GM23338 (cell line): Measurements from ENCODE around the gene LRMDA. TPM values are rescaled to one million over a fixed set of nuclear protein-coding genes. Genes with fewer than 3 reads are reported as not detected.

Experiments used
- ATAC-seq: fragments of 200-7000 bp; cut with Tn5 transposase; 3 replicates; pipeline ENCODE4 v1.9.1; 2020
- DNase-seq: peaks from one replicate; pipeline ENCODE4 v3.0.0-alpha.2; 2015; ENCODE audit warnings: low spot score
- H2AFZ ChIP-seq: fragments of 200-600 bp; sonication (generic); 2 replicates; pipeline ENCODE4 v1.8.0; 2016; ENCODE audit warnings: antibody characterized with exemption, mild to moderate bottlenecking, moderate library complexity
- H3F3A ChIP-seq: fragments of 200-600 bp; sonication (generic); replicated peaks from 2 replicates; pipeline ENCODE4 v1.8.0; 2017; ENCODE audit warnings: antibody characterized with exemption, mixed run types, low read depth
- H3K27ac ChIP-seq: fragments of 200-600 bp; sonication (generic); 2 replicates; pipeline ENCODE4 v1.6.1; 2016; ENCODE audit warnings: low read depth
- H3K27me3 ChIP-seq: fragments of 200-600 bp; sonication (generic); 2 replicates; pipeline ENCODE4 v1.8.0; 2016; ENCODE audit warnings: mild to moderate bottlenecking, mixed run types, moderate library complexity; ENCODE audit not compliant: insufficient read depth
- H3K36me3 ChIP-seq: fragments of 200-600 bp; sonication (generic); 2 replicates; pipeline ENCODE4 v1.8.0; 2016; ENCODE audit warnings: mild to moderate bottlenecking; ENCODE audit not compliant: insufficient read depth
- H3K4me1 ChIP-seq: fragments of 200-600 bp; sonication (generic); 2 replicates; pipeline ENCODE4 v1.8.0; 2016; ENCODE audit warnings: mild to moderate bottlenecking, moderate library complexity; ENCODE audit not compliant: insufficient read depth
- H3K4me2 ChIP-seq: fragments of 200-600 bp; sonication (generic); 2 replicates; pipeline ENCODE4 v1.7.1; 2017; ENCODE audit warnings: mixed run types
- H3K4me3 ChIP-seq: fragments of 200-600 bp; sonication (generic); 2 replicates; pipeline ENCODE4 v1.6.1; 2016; ENCODE audit warnings: mixed run types
- H3K79me2 ChIP-seq: fragments of 200-600 bp; sonication (generic); replicated peaks from 2 replicates; pipeline ENCODE4 v1.8.0; 2017; ENCODE audit warnings: mild to moderate bottlenecking; ENCODE audit not compliant: insufficient read depth
- H3K9me2 ChIP-seq: fragments of 200-600 bp; sonication (generic); 2 replicates; pipeline ENCODE4 v1.8.0; 2017; ENCODE audit not compliant: insufficient read depth
- H4K20me1 ChIP-seq: fragments of 200-600 bp; sonication (generic); replicated peaks from 2 replicates; pipeline ENCODE4 v1.8.0; 2017; ENCODE audit warnings: mild to moderate bottlenecking; ENCODE audit not compliant: insufficient read depth
- H3K27ac Mint-ChIP-seq: 2 replicates; pipeline ENCODE4 v1.8.0; 2020; ENCODE audit warnings: inconsistent platforms, mild to moderate bottlenecking, moderate library complexity, mixed read lengths
- H3K27me3 Mint-ChIP-seq: 3 replicates; pipeline ENCODE4 v1.8.0; 2022; ENCODE audit warnings: low read depth, mild to moderate bottlenecking, moderate library complexity, mixed read lengths, inconsistent platforms; ENCODE audit not compliant: insufficient read depth, poor library complexity
- H3K36me3 Mint-ChIP-seq: 3 replicates; pipeline ENCODE4 v1.8.0; 2021; ENCODE audit warnings: low read depth, mild to moderate bottlenecking, inconsistent platforms, moderate library complexity, mixed read lengths
- H3K4me1 Mint-ChIP-seq: 3 replicates; pipeline ENCODE4 v1.8.0; 2020; ENCODE audit warnings: mild to moderate bottlenecking, inconsistent platforms, mixed read lengths
- H3K4me3 Mint-ChIP-seq: 3 replicates; pipeline ENCODE4 v1.8.0; 2021; ENCODE audit warnings: moderate library complexity, mild to moderate bottlenecking, inconsistent platforms, mixed read lengths
- H3K9me3 Mint-ChIP-seq: 3 replicates; pipeline ENCODE4 v1.8.0; 2020; ENCODE audit warnings: moderate library complexity, mild to moderate bottlenecking, inconsistent platforms, mixed read lengths
- CREB1 ChIP-seq: fragments of 250-450 bp; sonication (Bioruptor Pico); IDR thresholded peaks from 2 replicates; pipeline ENCODE4 v1.5.0; 2020; ENCODE audit warnings: low read depth, mild to moderate bottlenecking, moderate library complexity
- EZH2 ChIP-seq: fragments of 200-600 bp; sonication (generic); IDR thresholded peaks from one replicate; pipeline ENCODE4 v1.8.0; 2017; ENCODE audit warnings: antibody characterized with exemption, mild to moderate bottlenecking, low read depth; ENCODE audit not compliant: unreplicated experiment
- EZH2phosphoT487 ChIP-seq: fragments of 200-600 bp; sonication (generic); IDR thresholded peaks from one replicate; pipeline ENCODE4 v1.8.1; 2018; ENCODE audit warnings: antibody characterized with exemption; ENCODE audit not compliant: unreplicated experiment
- JUNB ChIP-seq: IDR thresholded peaks from one replicate; pipeline ENCODE4 v1.6.1; 2016; ENCODE audit warnings: antibody characterized with exemption; ENCODE audit not compliant: unreplicated experiment
- NANOG ChIP-seq: IDR thresholded peaks from 2 replicates; pipeline ENCODE4 v1.6.1; 2016; ENCODE audit warnings: antibody characterized with exemption, borderline replicate concordance
- POLR2AphosphoS5 ChIP-seq: IDR thresholded peaks from 2 replicates; pipeline ENCODE4 v1.6.1; 2016; ENCODE audit warnings: antibody characterized with exemption, low read depth
- STAT1 ChIP-seq: IDR thresholded peaks from one replicate; pipeline ENCODE4 v1.6.1; 2016; ENCODE audit warnings: antibody characterized with exemption; ENCODE audit not compliant: unreplicated experiment
- ZNF114 ChIP-seq: fragments of 250-450 bp; sonication (Bioruptor Pico); IDR thresholded peaks from 2 replicates; pipeline ENCODE4 v1.5.0; 2020; ENCODE audit warnings: mild to moderate bottlenecking, moderate library complexity
- ZNF331 ChIP-seq: fragments of 250-450 bp; sonication (Bioruptor Pico); IDR thresholded peaks from 2 replicates; pipeline ENCODE4 v1.5.0; 2020; ENCODE audit warnings: low read depth, mild to moderate bottlenecking, moderate library complexity
- polyA plus RNA-seq: library from polyadenylated mRNA; unstranded; fragments of >200 nt; fragmentation: Nextera tagmentation; extraction: Ambion mirVana; gene quantifications from 2 replicates; pipeline ENCODE4 v1.2.1, GENCODE V29; 2016
- total RNA-seq: library from RNA; depleted of rRNA; stranded (reverse); fragments of >200 nt; shearing (Covaris generic); gene quantifications from 2 replicates; pipeline ENCODE4 v1.2.3, GENCODE V29; 2014
- TF ChIP-seq, protein P1 (sequence below): fragments of 250-450 bp; sonication (Bioruptor Pico); IDR thresholded peaks from 2 replicates; pipeline ENCODE4 v1.5.0; 2020; ENCODE audit warnings: mild to moderate bottlenecking, moderate library complexity
- TF ChIP-seq, protein P2 (sequence below): IDR thresholded peaks from 2 replicates; pipeline ENCODE4 v1.6.1; 2016; ENCODE audit warnings: antibody characterized with exemption
- TF ChIP-seq, protein P3 (sequence below), 2 experiments: fragments of 200-600 bp in 1 of 2; sonication (generic) in 1 of 2; conservative IDR thresholded peaks; 2 replicates each; pipeline versions ENCODE4 v1.5.1 to v1.6.1; 2016 to 2017; ENCODE audit warnings: antibody characterized with exemption in 2 of 2, low read depth in 2 of 2, mild to moderate bottlenecking in 2 of 2, moderate library complexity in 1 of 2
- TF ChIP-seq, protein P4 (sequence below): IDR thresholded peaks from one replicate; pipeline ENCODE4 v1.6.1; 2018; ENCODE audit warnings: antibody characterized with exemption; ENCODE audit not compliant: unreplicated experiment

The LRMDA gene
- total and polyA plus RNA-seq, 2 experiments from 2014 or later = 0.90 to 1.8 TPM

DNA sequence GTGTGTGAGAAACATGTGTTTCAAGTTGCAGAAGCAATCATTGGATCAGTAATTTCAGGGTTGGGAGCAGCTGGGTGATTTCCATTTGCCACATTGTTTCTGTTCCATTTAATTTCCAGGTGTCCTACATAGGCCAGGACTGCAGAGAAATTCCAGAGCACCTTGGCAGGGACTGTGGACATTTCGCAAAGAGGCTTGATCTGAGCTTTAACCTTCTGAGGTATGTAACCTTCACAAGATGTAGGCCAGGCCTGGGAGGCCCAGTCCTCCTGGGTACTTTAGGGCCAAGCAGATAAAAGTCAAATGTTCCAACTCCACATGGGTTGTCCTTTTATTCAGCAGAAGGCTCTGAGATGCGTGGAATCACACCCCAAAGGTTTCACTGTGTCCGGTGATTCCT lies 6.9 kb downstream of the LRMDA start:
- H3K4me2 ChIP-seq = peak overlapping the region; percentile 57; the same call in 1 of the 2 replicates
- H3K4me3 ChIP-seq = no peak overlapping the region
- ATAC-seq (no peak), DNase-seq (no peak)
- H3K4me3 Mint-ChIP-seq = no peak overlapping the region
- no peaks in the 10 kb centered on the region for H3K36me3 ChIP-seq
- H3K27ac Mint-ChIP-seq = no peak overlapping the region
- H4K20me1 ChIP-seq = 0 out of 2 replicates have a peak, but pooled peaks cover 6% of the 10 kb centered on the region
- H3K79me2 ChIP-seq = no peaks in the 10 kb centered on the region
- H3K9me2 ChIP-seq = no peaks in the 10 kb centered on the region
- peaks cover 48% of the 10 kb centered on the region for H3K27me3 Mint-ChIP-seq
- no peaks in the 10 kb centered on the region; the same call in 2 of the 3 replicates for H3K36me3 Mint-ChIP-seq
- H3K4me1 Mint-ChIP-seq = peaks cover 15% of the 10 kb centered on the region; the same call in 2 of the 3 replicates
- no peak for TF ChIP-seq NANOG
- TF ChIP-seq, protein P1, sequence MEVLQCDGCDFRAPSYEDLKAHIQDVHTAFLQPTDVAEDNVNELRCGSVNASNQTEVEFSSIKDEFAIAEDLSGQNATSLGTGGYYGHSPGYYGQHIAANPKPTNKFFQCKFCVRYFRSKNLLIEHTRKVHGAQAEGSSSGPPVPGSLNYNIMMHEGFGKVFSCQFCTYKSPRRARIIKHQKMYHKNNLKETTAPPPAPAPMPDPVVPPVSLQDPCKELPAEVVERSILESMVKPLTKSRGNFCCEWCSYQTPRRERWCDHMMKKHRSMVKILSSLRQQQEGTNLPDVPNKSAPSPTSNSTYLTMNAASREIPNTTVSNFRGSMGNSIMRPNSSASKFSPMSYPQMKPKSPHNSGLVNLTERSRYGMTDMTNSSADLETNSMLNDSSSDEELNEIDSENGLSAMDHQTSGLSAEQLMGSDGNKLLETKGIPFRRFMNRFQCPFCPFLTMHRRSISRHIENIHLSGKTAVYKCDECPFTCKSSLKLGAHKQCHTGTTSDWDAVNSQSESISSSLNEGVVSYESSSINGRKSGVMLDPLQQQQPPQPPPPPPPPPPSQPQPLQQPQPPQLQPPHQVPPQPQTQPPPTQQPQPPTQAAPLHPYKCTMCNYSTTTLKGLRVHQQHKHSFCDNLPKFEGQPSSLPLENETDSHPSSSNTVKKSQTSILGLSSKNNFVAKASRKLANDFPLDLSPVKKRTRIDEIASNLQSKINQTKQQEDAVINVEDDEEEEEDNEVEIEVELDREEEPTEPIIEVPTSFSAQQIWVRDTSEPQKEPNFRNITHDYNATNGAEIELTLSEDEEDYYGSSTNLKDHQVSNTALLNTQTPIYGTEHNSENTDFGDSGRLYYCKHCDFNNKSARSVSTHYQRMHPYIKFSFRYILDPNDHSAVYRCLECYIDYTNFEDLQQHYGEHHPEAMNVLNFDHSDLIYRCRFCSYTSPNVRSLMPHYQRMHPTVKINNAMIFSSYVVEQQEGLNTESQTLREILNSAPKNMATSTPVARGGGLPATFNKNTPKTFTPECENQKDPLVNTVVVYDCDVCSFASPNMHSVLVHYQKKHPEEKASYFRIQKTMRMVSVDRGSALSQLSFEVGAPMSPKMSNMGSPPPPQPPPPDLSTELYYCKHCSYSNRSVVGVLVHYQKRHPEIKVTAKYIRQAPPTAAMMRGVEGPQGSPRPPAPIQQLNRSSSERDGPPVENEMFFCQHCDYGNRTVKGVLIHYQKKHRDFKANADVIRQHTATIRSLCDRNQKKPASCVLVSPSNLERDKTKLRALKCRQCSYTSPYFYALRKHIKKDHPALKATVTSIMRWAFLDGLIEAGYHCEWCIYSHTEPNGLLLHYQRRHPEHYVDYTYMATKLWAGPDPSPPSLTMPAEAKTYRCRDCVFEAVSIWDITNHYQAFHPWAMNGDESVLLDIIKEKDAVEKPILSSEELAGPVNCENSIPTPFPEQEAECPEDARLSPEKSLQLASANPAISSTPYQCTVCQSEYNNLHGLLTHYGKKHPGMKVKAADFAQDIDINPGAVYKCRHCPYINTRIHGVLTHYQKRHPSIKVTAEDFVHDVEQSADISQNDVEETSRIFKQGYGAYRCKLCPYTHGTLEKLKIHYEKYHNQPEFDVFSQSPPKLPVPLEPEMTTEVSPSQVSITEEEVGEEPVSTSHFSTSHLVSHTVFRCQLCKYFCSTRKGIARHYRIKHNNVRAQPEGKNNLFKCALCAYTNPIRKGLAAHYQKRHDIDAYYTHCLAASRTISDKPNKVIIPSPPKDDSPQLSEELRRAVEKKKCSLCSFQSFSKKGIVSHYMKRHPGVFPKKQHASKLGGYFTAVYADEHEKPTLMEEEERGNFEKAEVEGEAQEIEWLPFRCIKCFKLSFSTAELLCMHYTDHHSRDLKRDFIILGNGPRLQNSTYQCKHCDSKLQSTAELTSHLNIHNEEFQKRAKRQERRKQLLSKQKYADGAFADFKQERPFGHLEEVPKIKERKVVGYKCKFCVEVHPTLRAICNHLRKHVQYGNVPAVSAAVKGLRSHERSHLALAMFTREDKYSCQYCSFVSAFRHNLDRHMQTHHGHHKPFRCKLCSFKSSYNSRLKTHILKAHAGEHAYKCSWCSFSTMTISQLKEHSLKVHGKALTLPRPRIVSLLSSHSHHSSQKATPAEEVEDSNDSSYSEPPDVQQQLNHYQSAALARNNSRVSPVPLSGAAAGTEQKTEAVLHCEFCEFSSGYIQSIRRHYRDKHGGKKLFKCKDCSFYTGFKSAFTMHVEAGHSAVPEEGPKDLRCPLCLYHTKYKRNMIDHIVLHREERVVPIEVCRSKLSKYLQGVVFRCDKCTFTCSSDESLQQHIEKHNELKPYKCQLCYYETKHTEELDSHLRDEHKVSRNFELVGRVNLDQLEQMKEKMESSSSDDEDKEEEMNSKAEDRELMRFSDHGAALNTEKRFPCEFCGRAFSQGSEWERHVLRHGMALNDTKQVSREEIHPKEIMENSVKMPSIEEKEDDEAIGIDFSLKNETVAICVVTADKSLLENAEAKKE = no peak
- no peak for TF ChIP-seq EZH2
- TF ChIP-seq, protein P2, sequence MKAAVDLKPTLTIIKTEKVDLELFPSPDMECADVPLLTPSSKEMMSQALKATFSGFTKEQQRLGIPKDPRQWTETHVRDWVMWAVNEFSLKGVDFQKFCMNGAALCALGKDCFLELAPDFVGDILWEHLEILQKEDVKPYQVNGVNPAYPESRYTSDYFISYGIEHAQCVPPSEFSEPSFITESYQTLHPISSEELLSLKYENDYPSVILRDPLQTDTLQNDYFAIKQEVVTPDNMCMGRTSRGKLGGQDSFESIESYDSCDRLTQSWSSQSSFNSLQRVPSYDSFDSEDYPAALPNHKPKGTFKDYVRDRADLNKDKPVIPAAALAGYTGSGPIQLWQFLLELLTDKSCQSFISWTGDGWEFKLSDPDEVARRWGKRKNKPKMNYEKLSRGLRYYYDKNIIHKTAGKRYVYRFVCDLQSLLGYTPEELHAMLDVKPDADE = no peak
- no peak for TF ChIP-seq ZNF331 (CRISPR knock-in tag)
- TF ChIP-seq EZH2phosphoT487 = no peak
- TF ChIP-seq JUNB = no peak
- TF ChIP-seq CREB1 (CRISPR knock-in tag) = no peak
- TF ChIP-seq, protein P3, sequence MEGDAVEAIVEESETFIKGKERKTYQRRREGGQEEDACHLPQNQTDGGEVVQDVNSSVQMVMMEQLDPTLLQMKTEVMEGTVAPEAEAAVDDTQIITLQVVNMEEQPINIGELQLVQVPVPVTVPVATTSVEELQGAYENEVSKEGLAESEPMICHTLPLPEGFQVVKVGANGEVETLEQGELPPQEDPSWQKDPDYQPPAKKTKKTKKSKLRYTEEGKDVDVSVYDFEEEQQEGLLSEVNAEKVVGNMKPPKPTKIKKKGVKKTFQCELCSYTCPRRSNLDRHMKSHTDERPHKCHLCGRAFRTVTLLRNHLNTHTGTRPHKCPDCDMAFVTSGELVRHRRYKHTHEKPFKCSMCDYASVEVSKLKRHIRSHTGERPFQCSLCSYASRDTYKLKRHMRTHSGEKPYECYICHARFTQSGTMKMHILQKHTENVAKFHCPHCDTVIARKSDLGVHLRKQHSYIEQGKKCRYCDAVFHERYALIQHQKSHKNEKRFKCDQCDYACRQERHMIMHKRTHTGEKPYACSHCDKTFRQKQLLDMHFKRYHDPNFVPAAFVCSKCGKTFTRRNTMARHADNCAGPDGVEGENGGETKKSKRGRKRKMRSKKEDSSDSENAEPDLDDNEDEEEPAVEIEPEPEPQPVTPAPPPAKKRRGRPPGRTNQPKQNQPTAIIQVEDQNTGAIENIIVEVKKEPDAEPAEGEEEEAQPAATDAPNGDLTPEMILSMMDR (conservative IDR thresholded peaks at IDR 0.05; ENCODE audit: low read depth in 2 of 2) = no peak
- TF ChIP-seq POLR2AphosphoS5 = no peak
- TF ChIP-seq, protein P4, sequence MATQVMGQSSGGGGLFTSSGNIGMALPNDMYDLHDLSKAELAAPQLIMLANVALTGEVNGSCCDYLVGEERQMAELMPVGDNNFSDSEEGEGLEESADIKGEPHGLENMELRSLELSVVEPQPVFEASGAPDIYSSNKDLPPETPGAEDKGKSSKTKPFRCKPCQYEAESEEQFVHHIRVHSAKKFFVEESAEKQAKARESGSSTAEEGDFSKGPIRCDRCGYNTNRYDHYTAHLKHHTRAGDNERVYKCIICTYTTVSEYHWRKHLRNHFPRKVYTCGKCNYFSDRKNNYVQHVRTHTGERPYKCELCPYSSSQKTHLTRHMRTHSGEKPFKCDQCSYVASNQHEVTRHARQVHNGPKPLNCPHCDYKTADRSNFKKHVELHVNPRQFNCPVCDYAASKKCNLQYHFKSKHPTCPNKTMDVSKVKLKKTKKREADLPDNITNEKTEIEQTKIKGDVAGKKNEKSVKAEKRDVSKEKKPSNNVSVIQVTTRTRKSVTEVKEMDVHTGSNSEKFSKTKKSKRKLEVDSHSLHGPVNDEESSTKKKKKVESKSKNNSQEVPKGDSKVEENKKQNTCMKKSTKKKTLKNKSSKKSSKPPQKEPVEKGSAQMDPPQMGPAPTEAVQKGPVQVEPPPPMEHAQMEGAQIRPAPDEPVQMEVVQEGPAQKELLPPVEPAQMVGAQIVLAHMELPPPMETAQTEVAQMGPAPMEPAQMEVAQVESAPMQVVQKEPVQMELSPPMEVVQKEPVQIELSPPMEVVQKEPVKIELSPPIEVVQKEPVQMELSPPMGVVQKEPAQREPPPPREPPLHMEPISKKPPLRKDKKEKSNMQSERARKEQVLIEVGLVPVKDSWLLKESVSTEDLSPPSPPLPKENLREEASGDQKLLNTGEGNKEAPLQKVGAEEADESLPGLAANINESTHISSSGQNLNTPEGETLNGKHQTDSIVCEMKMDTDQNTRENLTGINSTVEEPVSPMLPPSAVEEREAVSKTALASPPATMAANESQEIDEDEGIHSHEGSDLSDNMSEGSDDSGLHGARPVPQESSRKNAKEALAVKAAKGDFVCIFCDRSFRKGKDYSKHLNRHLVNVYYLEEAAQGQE = no peak
- no peak for TF ChIP-seq ZNF114 (CRISPR knock-in tag)
- no peak for TF ChIP-seq STAT1
- no peaks in the 10 kb centered on the region; the same call in 1 of the 2 replicates for H3F3A ChIP-seq
- H3K4me1 ChIP-seq = peaks cover 18% of the 10 kb centered on the region
- H3K9me3 Mint-ChIP-seq = peaks cover 4% of the 10 kb centered on the region; the same call in 2 of the 3 replicates
- no peak overlapping the region for H3K27ac ChIP-seq
- H3K27me3 ChIP-seq = peaks cover 67% of the 10 kb centered on the region
- no peak overlapping the region for H2AFZ ChIP-seq
